ENCODE measurements around the gene CASP8. TPM values are rescaled to one million over a fixed set of nuclear protein-coding genes. Genes with fewer than 3 reads are reported as not detected.

Gene CASP8
- 31.5 to 39.4 TPM (median 35.5 TPM) in 5 replicates for total RNA-seq (2022; extraction: Qiagen RNA extraction; ENCODE audit: low read depth)

DNA sequence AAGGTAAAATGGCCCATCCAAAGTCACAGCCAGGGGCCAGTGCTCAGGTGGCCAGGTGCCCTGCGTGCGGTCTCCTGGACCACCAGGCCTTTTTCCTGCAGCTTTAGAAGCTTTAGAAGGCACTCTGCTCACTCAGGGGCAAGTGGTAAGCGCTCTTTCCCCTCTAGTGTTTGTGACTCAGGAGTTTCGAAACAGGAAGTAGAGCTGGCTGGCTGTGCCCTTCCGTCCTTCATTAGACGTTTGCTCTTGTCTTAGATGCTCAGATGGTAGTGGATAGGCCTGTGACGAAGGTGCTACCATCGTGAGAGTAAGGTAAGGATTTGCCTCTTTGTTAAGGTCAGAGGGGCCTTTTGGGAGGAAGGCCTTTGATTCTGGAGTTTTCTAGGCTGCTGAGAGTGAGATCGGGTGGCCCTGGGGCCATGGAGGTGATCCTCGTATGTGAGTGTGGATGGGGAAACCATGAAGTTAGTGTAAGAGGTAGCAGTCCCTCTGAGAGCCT, at the start of gene CASP8:
TSS of gene CASP8 (plus strand) at position 235 of the 499 bp plus-strand sequence. CDS start 5,951 bp downstream, outside the sequence.

Other genes with a start within 250 kb of the CASP8 start
- gene HYCC2, start 188.9 kb upstream of the CASP8 start, total RNA-seq (2022; extraction: Qiagen RNA extraction; ENCODE audit: low read depth): 2.7 to 5.8 TPM (median 4.8 TPM) in 5 replicates
- 126 to 148 TPM (median 138 TPM) in 5 replicates for gene NDUFB3, start 188.5 kb upstream of the CASP8 start, total RNA-seq (2022; extraction: Qiagen RNA extraction; ENCODE audit: low read depth)
- gene CFLAR, start 144.4 kb upstream of the CASP8 start, total RNA-seq (2022; extraction: Qiagen RNA extraction; ENCODE audit: low read depth): 63.4 to 80.2 TPM (median 72.4 TPM) in 5 replicates
- 1.8 to 2.7 TPM (median 2.5 TPM) in 5 replicates for gene CASP10, start 77.4 kb upstream of the CASP8 start, total RNA-seq (2022; extraction: Qiagen RNA extraction; ENCODE audit: low read depth)
- 0.14 to 0.45 TPM in 2 of 5 replicates, not detected in the others for gene FLACC1, start 96.8 kb downstream of the CASP8 start, total RNA-seq (2022; extraction: Qiagen RNA extraction; ENCODE audit: low read depth)
- 12.0 to 17.1 TPM (median 14.2 TPM) in 5 replicates for gene TRAK2, start 190.9 kb downstream of the CASP8 start, total RNA-seq (2022; extraction: Qiagen RNA extraction; ENCODE audit: low read depth)
- gene STRADB, start 191.2 kb downstream of the CASP8 start, total RNA-seq (2022; extraction: Qiagen RNA extraction; ENCODE audit: low read depth): 19.9 to 24.3 TPM (median 23.2 TPM) in 5 replicates

Data from A549 treated with DMSO at 1 μM for 4 hours (cell line).